Memory B cell (primary cell): ENCODE measurements around the gene SPIN2A.
A peak's percentile ranks its signal among the peaks of the same experiment; 100 is the strongest.
"Not testable (repeated sequence)": the region's sequence is repeated elsewhere in the genome, so short reads cannot be mapped to it uniquely, and the experiment has no call there.

Experiments
- ATAC-seq: fragments of 150-1000 bp; cut with Tn5 transposase; 2 replicates; pipeline ENCODE4 v1.10.0; 2021; ENCODE audit warnings: low read depth, mild to moderate bottlenecking, moderate library complexity
- DNase-seq, 2 donors: peaks; one replicate each; pipeline ENCODE4 v3.0.0; 2022; ENCODE audit warnings: low spot score in 2 of 2
- H3K27ac Mint-ChIP-seq: one replicate; pipeline ENCODE4 v1.8.0; 2022; ENCODE audit warnings: mild to moderate bottlenecking, moderate library complexity, mixed read lengths
- H3K27me3 Mint-ChIP-seq: one replicate; pipeline ENCODE4 v1.8.0; 2022; ENCODE audit warnings: mixed read lengths
- H3K36me3 Mint-ChIP-seq: one replicate; pipeline ENCODE4 v1.8.0; 2022; ENCODE audit warnings: mild to moderate bottlenecking, mixed read lengths
- H3K4me1 Mint-ChIP-seq: one replicate; pipeline ENCODE4 v1.8.0; 2022; ENCODE audit warnings: mixed read lengths
- H3K4me3 Mint-ChIP-seq: one replicate; pipeline ENCODE4 v1.8.0; 2022; ENCODE audit warnings: mild to moderate bottlenecking, moderate library complexity, mixed read lengths
- H3K9me3 Mint-ChIP-seq: one replicate; pipeline ENCODE4 v1.8.0; 2022; ENCODE audit warnings: mixed read lengths

The SPIN2A gene

GRCh38 chrX:57137073-57137472 is at the start of gene SPIN2A:
Gene SPIN2A, minus strand, starts transcription at chrX:57137397. Its CDS starts 800 bp downstream, at chrX:57136597.
- not testable (repeated sequence) for H3K9me3 Mint-ChIP-seq, DNase-seq, H3K27ac Mint-ChIP-seq, ATAC-seq, H3K27me3 Mint-ChIP-seq, H3K4me3 Mint-ChIP-seq, H3K4me1 Mint-ChIP-seq
- peaks cover 12% of the 10 kb centered on the region for H3K36me3 Mint-ChIP-seq

GRCh38 chrX:57178605-57179004 is 41.4 kb upstream of the SPIN2A start:
- H3K4me3 Mint-ChIP-seq, result no peak overlapping the region
- H3K4me1 Mint-ChIP-seq, result peaks cover 2% of the 10 kb centered on the region
- peaks cover 4% of the 10 kb centered on the region for H3K36me3 Mint-ChIP-seq
- no peak for DNase-seq
- peaks cover 9% of the 10 kb centered on the region for H3K9me3 Mint-ChIP-seq
- no peak overlapping the region for H3K27ac Mint-ChIP-seq
- H3K27me3 Mint-ChIP-seq, result no peaks in the 10 kb centered on the region
- ATAC-seq, result no peak

GRCh38 chrX:57177070-57177469 is 39.9 kb upstream of the SPIN2A start:
- H3K27me3 Mint-ChIP-seq, result no peaks in the 10 kb centered on the region
- H3K36me3 Mint-ChIP-seq, result peaks cover 2% of the 10 kb centered on the region
- no peak overlapping the region for H3K27ac Mint-ChIP-seq
- H3K4me1 Mint-ChIP-seq, result peaks cover 5% of the 10 kb centered on the region
- peaks cover 7% of the 10 kb centered on the region for H3K9me3 Mint-ChIP-seq
- H3K4me3 Mint-ChIP-seq, result no peak overlapping the region
- no peak for ATAC-seq
- no peak for DNase-seq

- Mint-ChIP-seq H3K4me1 (peaks cover 3% of the 10 kb centered on the region), H3K36me3 (no peaks in the 10 kb centered on the region), H3K27me3 (no peaks in the 10 kb centered on the region), H3K4me3 (no peak overlapping the region), H3K9me3 (no peaks in the 10 kb centered on the region), H3K27ac (no peak overlapping the region)
- DNase-seq, result no peak
- no peak for ATAC-seq
These were observed 35.3 kb upstream of the SPIN2A start for GRCh38 chrX:57172544-57172943.

- H3K36me3 Mint-ChIP-seq, result peaks cover 11% of the 10 kb centered on the region
- no peaks in the 10 kb centered on the region for H3K27me3 Mint-ChIP-seq
- H3K27ac Mint-ChIP-seq, result no peak overlapping the region
- H3K4me3 Mint-ChIP-seq, result no peak overlapping the region
- H3K9me3 Mint-ChIP-seq, result peaks cover 5% of the 10 kb centered on the region
- H3K4me1 Mint-ChIP-seq, result peaks cover 2% of the 10 kb centered on the region
- DNase-seq, result no peak
- ATAC-seq, result no peak
These were observed 19.3 kb upstream of the SPIN2A start for GRCh38 chrX:57156397-57157049.

- DNase-seq (no peak), ATAC-seq (no peak)
- peaks cover 5% of the 10 kb centered on the region for H3K9me3 Mint-ChIP-seq
- no peak overlapping the region for H3K4me3 Mint-ChIP-seq
- H3K27ac Mint-ChIP-seq, result no peak overlapping the region
- no peaks in the 10 kb centered on the region for H3K27me3 Mint-ChIP-seq
- peaks cover 2% of the 10 kb centered on the region for H3K4me1 Mint-ChIP-seq
- peaks cover 13% of the 10 kb centered on the region for H3K36me3 Mint-ChIP-seq
These were observed 18.0 kb upstream of the SPIN2A start for GRCh38 chrX:57155171-57155570.

- peaks cover 23% of the 10 kb centered on the region for H3K36me3 Mint-ChIP-seq
- H3K9me3 Mint-ChIP-seq, H3K4me1 Mint-ChIP-seq, H3K27me3 Mint-ChIP-seq, ATAC-seq, DNase-seq, H3K4me3 Mint-ChIP-seq, H3K27ac Mint-ChIP-seq: not testable (repeated sequence)
These were observed 15.0 kb upstream of the SPIN2A start for GRCh38 chrX:57152222-57152621.

GRCh38 chrX:57138674-57139073 is 1.5 kb upstream of the SPIN2A start:
- H3K27ac Mint-ChIP-seq, result no peak overlapping the region

GRCh38 chrX:57137501-57137900 is 304 bp upstream of the SPIN2A start:
- DNase-seq, result no peak
- H3K4me3 Mint-ChIP-seq, result no peak overlapping the region
- H3K27ac Mint-ChIP-seq, result no peak overlapping the region

More at GRCh38 chrX:57138674-57139073, 1.5 kb upstream of the SPIN2A start:
- H3K4me3 Mint-ChIP-seq, result no peak overlapping the region
- ATAC-seq, result no peak
- H3K27me3 Mint-ChIP-seq, result no peaks in the 10 kb centered on the region
- H3K4me1 Mint-ChIP-seq, result peaks cover 2% of the 10 kb centered on the region
- no peak for DNase-seq
- peaks cover 9% of the 10 kb centered on the region for H3K36me3 Mint-ChIP-seq
- no peaks in the 10 kb centered on the region for H3K9me3 Mint-ChIP-seq

GRCh38 chrX:57136589-57136988 is 608 bp downstream of the SPIN2A start:
- H3K27ac Mint-ChIP-seq, DNase-seq, H3K4me3 Mint-ChIP-seq, H3K27me3 Mint-ChIP-seq, H3K4me1 Mint-ChIP-seq, H3K9me3 Mint-ChIP-seq, ATAC-seq: not testable (repeated sequence)
- H3K36me3 Mint-ChIP-seq, result peaks cover 12% of the 10 kb centered on the region

More at GRCh38 chrX:57137501-57137900, 304 bp upstream of the SPIN2A start:
- H3K9me3 Mint-ChIP-seq, result no peaks in the 10 kb centered on the region
- no peaks in the 10 kb centered on the region for H3K27me3 Mint-ChIP-seq
- no peak for ATAC-seq
- H3K4me1 Mint-ChIP-seq, result peaks cover 4% of the 10 kb centered on the region
- H3K36me3 Mint-ChIP-seq, result peaks cover 12% of the 10 kb centered on the region

- H3K4me1 Mint-ChIP-seq, result peaks cover 2% of the 10 kb centered on the region
- DNase-seq (no peak), ATAC-seq (no peak)
- H3K36me3 Mint-ChIP-seq, result peaks cover 12% of the 10 kb centered on the region
- no peak overlapping the region for H3K4me3 Mint-ChIP-seq
- H3K9me3 Mint-ChIP-seq, result no peaks in the 10 kb centered on the region
- no peaks in the 10 kb centered on the region for H3K27me3 Mint-ChIP-seq
- peak overlapping the region; percentile 51 for H3K27ac Mint-ChIP-seq
These were observed 1.9 kb downstream of the SPIN2A start for GRCh38 chrX:57135287-57135686.

GRCh38 chrX:57134702-57135101 is 2.5 kb downstream of the SPIN2A start:
- H3K27me3 Mint-ChIP-seq, result no peaks in the 10 kb centered on the region
- H3K4me3 Mint-ChIP-seq, result no peak overlapping the region
- no peak for DNase-seq
- peak overlapping the region; percentile 51 for H3K27ac Mint-ChIP-seq
- H3K4me1 Mint-ChIP-seq, result peaks cover 2% of the 10 kb centered on the region
- ATAC-seq, result no peak
- H3K9me3 Mint-ChIP-seq, result no peaks in the 10 kb centered on the region
- peaks cover 12% of the 10 kb centered on the region for H3K36me3 Mint-ChIP-seq

GRCh38 chrX:57133706-57134105 is 3.5 kb downstream of the SPIN2A start:
- H3K27me3 Mint-ChIP-seq, result no peaks in the 10 kb centered on the region
- no peak for DNase-seq
- no peaks in the 10 kb centered on the region for H3K9me3 Mint-ChIP-seq
- no peak overlapping the region for H3K27ac Mint-ChIP-seq
- peaks cover 2% of the 10 kb centered on the region for H3K4me1 Mint-ChIP-seq
- H3K36me3 Mint-ChIP-seq, result peaks cover 12% of the 10 kb centered on the region
- ATAC-seq, result no peak
- H3K4me3 Mint-ChIP-seq, result no peak overlapping the region

- H3K27me3 Mint-ChIP-seq, H3K4me1 Mint-ChIP-seq, ATAC-seq, H3K9me3 Mint-ChIP-seq, H3K27ac Mint-ChIP-seq, H3K4me3 Mint-ChIP-seq, DNase-seq: not testable (repeated sequence)
- peaks cover 13% of the 10 kb centered on the region for H3K36me3 Mint-ChIP-seq
These were observed 3.9 kb downstream of the SPIN2A start for GRCh38 chrX:57133284-57133683.

GRCh38 chrX:57132046-57132445 is 5.2 kb downstream of the SPIN2A start:
- H3K27ac Mint-ChIP-seq, result no peak overlapping the region
- H3K36me3 Mint-ChIP-seq, result peaks cover 11% of the 10 kb centered on the region
- no peaks in the 10 kb centered on the region for H3K27me3 Mint-ChIP-seq
- ATAC-seq (no peak), DNase-seq (no peak)
- no peak overlapping the region for H3K4me3 Mint-ChIP-seq
- no peaks in the 10 kb centered on the region for H3K9me3 Mint-ChIP-seq
- peaks cover 2% of the 10 kb centered on the region for H3K4me1 Mint-ChIP-seq
